SW480 (cell line): ENCODE measurements around the gene FTO.

Experiments used
- DNase-seq: peaks from one replicate; pipeline ENCODE4 v3.0.0-alpha.2; 2016; ENCODE audit warnings: low spot score

The FTO gene

DNA sequence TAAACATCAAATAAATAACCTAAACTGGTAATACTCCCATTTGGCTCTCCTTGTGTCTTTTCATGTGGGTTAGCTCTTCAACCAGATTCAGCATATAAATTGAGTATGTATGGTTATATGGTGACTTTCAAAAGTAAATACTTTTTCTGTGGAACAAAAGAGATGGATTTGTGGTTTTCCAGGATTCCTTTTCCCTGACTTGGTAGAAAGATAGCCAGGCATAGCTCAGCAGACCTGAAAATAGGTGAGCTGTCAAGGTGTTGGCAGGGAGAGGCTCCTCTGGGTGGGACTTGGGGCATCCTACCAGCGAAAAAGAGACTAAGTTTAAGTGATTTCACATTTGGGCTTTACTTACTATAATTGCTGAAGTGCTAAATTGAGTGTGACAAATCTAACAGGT, 80.3 kb downstream of the FTO start:
- DNase-seq = peak; percentile 69

DNA sequence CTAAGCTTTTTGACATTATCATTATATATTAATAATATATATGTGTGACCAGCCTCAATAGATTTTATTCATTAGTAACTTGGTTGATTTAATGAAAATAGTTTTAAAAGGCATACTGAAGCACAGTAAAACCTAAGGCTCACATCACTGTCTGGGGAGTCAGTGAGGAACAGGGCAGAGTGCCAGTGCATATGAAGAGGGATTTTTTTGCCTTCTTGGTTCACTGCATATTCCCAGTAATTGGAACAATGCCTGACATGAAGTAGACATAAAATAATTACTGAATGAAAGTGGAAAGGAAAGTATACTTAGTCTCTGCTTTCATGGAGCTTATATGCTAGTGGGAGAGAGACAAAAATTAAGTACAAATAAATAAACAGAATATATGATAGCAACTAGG, 81.1 kb downstream of the FTO start:
- DNase-seq = no peak

DNA sequence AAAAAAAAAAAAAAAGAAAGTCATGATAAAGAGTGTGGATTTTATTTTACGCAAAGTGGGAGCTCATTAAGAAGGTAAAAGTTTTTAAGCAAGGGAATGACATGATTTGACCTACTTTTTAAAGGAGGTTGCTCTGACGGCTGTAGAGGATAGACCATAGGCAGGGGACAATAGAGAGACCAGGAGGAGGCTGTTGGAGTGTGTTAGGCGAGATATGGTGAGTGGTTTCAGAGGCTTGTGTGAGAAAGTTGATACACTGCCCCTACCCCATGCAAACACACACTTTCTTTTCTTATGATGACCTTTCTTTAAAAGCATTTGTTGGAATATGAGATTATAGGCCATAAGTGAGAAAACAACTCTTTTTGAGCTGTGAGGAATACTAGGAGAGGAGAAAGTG, 82.0 kb downstream of the FTO start:
- DNase-seq = no peak

DNA sequence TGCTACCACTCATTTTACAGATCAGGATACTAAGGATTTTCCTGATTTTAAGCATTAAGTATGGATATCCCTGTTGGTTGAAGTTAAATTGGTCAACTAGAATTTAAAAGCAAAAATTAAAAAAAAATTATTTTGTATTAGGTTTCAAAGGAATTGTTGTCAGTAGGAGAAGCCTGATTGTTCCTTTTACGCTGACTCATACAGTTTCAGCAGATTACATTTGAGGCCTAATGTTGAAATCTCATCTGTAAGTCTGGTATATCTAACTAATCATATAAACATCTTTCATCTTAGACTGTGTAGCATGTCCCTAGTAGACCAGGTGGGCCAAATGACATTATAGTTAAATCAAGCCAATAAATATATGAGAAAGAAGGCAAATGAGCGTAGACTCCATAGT, 83.5 kb downstream of the FTO start:
- no peak for DNase-seq

DNA sequence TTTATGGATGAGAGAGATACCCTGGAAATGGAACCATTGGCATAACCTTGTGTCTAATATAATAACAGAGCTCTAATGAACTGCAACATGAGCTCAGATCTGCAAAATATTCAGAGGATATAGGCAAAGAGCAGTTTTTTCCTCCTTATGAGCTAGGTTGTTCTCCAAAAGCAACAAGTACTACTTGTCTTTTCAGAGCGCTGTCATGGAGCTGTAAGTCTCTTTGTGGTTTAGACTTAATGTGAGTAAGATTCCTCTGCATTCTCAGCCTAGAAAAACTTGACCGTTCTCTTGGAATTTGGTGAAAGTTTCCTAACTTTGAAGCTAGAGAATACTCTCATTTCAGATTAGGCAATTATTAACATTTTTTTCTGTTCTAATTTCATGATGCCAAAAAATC, 85.2 kb downstream of the FTO start:
- DNase-seq = no peak

DNA sequence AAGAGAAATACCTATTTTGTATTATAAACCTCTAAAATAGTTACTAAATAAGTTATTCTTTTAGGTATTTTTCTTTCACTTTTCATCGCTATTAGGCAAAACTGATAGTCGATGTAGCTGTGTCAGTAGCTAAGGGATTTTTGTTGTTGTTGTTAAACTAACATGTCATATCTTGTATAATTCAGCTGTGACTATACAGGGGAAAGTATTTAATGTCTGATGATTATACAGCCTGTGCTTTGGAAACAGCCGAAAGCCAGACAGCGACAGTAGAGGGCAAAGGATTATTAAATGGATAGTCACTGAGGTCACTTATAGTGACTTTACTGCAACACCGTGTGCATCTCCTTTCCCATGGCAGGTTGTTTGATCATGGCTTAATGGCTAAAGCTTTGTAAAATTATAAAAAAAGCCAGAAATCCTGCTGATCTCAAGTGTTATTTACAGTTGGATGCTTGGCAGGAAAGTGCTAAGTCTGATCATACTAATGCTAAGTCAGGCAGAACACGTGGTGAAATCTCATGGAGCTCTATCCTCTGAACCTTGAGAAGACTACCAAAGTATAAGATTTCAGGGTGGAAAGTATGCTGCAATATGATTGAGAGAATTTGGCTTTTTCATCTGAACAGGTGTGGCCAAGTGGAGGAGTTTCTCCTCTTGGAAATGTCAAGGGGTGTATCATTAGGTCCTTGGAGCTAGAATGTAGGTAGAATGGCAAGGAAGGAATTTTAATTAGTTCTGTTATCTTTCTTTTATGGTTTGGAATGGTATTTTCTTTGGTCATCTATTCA, 88.4 kb downstream of the FTO start:
- DNase-seq = no peak

DNA sequence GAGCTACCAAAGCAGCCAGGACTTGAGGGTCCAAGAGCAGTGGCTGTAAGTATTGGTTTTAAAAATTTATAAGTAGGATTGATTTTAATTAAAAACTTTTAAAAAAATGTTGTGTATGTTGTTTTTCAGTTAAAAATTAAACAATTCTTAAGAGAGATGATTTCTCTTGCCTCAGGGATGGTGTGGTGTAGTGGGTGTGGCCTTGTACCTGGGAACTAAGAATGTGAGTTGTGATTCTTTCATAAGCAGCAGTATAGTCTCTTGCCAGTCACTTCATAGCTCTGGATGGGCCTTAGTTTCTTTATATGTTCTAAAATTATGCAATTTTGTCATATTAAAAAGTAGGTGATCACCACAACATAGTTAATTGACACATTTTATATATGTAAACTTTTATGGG, 99.5 kb downstream of the FTO start:
- DNase-seq = no peak

DNA sequence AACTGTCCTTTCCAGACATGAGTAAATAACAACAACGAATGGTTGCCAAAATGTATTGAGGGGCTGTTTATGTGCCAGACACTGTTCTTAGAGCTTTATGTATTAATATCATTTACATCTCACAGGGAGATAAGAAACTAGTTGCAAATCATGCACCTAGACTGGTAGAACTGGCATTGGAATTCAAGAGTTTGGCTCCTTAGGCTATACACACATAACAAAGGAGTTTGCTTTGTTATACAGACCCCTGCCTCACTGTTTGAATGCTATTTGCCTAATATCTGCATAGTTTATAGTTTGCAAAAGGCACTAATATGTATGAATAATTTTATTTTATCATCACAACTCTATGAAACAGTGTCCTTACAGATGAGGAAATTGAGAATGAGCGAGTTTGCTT, 100.0 kb downstream of the FTO start:
- no peak for DNase-seq

DNA sequence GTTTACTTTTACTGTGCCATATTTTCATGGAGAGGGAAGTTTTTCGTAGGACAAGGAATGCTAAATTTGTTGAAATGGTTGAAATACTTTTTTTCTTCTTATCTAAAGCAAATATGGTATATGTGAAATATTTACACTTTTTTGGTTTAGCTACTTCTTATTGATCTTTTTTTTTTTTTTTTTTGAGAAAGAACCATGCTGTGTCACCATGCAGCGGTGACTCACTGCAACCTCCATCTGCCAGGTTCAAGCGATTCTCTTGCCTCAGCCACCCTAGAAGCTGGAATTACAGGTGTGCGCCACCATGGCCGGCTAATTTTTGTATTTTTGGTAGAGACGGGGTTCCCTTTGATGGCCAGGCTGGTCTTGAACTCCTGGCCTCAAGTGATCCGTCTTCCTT, 100.5 kb downstream of the FTO start:
- no peak for DNase-seq

DNA sequence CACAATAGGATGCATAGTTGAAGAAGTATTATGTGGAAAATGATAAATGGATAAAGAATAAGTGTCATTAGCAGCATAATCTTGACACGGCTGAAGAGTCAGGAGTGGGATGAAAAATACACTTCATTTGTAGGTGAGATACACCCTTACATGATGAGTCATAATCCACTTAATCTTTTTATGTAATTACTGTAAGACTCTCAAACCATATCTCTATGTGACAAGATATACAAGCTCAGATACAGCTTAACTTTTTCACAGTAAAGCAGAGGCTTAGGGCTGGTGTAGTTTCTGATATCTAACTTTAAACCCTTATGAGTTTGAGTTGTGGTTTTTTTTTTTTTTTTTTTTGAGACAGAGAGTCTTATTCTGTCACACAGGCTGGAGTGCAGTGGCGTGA, 101.2 kb downstream of the FTO start:
- DNase-seq = no peak

DNA sequence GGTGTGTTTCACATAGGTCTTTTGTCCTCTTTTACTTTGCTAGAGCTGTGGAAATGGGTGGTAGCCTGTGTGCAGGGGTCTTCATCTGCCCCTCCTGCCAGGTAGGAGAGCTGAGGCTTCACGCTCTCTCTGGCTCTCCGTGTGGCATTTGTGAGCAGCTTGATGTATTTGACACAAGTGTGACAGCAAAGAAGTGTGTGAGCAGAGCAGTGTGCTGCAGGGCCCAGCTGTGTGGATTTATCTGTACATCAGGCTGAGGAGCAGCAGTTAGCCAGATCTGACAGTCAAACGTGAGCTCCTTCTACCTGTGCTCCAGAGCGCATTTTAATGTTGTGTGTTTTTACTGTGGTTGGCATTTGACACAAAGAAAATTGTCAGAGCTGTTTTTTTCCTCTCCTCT, 101.8 kb downstream of the FTO start:
- no peak for DNase-seq

DNA sequence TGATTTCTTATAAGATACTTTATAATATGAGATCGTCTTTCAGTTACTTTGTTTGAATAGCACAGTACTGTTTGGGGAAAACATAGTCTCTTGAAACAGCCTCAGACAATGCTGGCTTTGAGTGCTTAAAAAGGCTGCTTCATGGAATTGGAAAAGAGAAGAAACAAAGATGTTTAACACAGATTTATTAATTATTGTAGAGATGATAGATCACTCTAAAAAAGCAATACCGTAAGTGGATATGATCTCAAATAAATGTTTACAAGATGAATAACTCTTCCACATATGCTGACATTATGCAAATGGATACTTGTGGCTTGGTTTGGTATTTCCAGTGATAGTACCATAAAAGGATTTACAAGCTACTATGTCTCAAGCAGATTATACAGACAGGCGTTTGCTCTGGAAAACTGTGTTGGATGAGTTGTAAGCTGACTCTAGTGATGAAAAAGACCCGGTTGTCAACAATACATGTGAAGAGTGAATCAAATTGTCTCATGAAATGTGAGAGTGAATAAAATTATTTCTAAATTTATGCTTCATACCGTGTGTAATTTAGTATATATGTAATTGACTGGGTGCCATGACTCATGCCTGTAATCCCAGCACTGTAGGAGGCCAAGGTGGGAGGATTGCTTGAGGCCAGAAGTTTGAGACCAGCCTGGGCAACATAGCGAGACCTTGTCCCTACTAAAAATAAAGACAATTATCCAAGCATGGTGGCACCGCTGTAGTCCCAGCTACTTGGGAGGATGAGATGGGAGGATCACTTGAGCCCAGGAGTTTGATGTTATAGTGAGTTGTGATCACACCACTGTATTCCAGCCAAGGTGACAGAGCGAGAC, 105.4 kb downstream of the FTO start:
- no peak for DNase-seq

DNA sequence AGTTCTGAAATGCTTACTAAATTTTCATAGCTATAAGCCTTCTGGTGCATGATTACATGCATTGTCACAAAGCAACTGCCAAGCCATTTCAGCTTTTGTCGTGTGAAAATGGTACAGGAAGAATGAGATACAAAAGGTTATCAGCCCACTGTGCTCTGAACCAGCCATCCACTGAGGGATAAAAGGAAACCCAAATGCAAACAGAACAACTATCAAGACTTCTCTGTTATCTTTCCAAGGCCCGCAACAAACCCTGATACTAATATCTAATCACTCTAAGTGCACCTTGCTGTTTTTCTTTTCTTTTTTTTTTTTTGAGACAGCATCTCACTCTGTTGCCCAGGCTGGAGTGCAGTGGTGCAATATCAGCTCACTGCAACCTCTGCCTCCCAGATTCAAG, 109.0 kb downstream of the FTO start:
- no peak for DNase-seq

DNA sequence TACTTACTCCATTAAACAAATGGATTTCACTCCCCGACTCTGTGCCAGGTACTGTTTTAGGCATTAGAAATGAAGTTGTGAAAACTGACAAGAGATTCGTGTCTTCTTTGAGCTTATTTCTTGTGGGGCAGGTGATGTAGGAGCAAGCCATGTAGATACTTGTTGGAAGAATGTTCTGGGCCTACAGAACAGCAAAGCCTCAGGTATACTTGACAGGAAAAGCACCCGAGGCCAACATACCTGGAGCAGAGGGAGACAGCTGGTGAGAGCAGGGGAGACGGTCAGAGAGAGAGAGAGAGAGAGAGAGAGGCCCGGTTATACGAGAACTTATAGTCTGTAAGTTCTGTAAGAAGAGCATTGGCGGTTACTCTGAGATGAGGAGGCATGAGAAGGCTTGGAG, 110.8 kb downstream of the FTO start:
- DNase-seq = no peak

DNA sequence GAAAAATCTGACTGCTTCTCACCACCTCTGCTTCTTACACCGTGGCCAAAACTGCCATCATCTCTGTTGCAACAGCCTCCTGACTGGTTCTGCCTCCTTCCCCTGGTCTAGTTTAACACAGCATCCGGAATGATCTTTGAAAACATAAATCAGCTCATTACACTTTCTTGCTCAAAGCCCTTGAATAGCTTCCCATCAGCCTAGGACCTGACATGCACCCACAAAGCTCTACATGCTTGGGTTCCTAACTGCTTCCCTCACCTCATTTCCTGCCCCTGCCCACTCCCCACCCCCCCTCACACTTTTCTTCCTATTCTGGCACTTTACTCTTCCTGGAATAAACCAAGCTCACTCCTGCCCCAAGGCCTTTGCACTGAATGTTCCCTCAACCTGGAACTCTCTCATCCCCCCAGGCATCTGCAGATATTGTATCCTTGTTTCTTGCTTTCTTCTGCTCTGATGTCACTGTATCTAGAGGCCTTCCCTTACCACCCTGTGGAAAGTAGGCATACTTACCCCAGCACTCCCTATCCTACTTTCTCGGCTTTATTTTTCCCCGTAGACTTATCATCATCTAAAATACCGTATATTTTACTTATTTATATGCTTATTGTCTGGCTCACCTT, 112.4 kb downstream of the FTO start:
- no peak for DNase-seq

DNA sequence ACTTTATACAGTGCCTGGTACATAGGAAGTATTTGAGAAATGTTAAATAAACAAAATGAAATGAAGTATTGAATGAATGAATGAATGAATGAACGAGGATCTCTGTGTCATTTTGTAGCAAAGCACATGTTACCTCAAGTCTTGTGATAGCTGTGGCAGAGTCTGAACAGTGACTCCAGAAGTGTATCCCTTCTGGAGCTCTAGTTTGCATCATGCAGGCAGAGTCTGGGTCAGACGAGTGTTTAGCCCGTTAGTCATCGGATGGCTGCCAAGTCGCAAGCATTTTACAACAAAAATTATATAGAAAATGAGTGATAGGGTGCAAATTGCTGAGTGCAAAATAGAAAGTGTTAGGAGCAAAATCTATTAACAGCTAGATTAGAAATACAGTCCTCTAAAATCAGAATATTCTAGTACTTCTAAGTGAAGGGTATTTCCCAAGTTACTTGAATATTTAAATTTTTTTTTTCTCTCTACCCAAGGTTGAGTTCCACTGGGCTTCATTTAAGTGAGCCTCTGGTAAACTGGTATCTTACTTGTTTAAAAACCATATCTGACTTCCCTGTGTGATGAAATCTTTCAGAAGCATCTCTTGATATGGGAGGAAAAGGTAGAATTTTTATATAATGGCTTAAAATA, 113.3 kb downstream of the FTO start:
- no peak for DNase-seq

DNA sequence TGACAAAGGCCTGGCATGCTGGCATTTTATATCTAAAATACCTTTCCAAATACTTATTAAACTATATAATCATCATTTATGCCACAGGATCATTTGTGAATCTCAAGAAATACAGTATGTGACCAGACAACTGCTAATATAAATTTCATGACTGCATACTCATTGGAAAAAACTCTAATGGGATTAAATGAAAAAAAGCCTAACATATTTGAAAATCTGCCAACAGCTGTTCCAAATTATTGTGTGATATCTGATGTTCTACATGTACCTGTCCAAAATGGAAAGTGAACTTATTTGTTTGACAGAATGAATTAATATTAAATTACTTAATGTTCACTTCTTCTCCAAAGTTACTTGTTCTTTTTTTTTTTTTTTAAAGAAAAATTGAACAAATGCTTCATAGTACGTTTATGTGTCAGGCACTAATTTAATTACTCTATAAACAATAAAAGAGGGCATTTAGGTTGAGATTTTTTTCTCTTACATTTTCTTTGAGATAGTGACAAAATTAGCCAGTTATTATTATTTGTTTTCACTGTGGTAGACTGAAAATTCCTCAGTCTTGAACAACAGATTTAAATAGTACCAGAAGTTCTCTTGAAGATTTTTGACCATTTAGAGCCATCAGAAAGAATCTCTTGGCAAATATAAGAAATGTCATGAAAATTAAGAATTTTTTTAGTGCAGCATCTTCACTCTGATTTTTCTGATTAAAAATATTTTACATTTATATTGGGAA, 114.0 kb downstream of the FTO start:
- DNase-seq = no peak

DNA sequence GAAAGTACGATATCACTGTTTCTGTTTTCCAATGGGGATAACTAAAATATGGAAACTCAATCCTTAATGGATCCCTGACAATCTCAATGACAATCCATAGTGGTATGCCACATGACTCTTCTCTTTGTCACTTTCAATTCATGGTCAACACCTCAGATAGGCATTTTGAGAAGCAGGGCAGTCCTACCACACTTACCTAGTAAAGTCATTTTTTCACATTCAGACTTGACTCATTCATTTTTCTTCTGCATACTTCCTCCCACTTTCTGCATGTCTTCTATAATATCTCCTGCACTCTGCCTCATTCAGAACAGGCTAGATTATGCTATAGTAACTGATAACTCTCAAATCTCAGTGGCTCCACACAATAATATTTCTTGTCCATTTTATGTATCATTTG, 117.5 kb downstream of the FTO start:
- DNase-seq = no peak

DNA sequence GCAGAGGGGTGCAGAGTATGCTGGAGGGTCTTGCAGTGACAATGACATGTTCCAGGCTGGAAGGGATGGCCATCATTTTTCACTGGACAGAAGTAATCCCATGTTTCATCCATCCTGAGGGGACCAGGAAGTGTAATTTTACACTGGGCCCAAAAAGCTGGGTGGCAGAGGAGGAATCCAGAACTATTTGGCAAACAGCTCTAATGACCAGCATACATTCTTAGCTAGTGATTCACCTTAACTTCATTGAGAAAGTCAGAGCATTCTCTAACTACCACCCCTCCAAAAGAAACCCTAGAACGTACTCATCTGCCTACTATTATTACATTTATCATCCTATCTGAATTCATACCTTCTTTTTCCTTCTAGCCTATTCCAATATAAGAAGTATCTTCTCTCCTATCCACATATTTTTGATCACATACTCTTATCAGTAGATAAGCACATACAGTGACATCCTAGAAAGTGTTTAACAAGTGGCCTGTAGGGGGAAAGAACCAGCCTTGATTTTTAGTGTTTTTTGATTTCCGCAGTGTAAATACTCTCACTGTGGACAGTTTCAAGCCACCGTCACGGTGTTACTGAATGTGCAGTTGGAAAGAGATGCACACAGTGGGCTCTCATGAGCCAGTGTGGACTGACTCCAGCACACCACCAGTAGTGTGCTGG, 118.1 kb downstream of the FTO start:
- DNase-seq = peak; percentile 18

DNA sequence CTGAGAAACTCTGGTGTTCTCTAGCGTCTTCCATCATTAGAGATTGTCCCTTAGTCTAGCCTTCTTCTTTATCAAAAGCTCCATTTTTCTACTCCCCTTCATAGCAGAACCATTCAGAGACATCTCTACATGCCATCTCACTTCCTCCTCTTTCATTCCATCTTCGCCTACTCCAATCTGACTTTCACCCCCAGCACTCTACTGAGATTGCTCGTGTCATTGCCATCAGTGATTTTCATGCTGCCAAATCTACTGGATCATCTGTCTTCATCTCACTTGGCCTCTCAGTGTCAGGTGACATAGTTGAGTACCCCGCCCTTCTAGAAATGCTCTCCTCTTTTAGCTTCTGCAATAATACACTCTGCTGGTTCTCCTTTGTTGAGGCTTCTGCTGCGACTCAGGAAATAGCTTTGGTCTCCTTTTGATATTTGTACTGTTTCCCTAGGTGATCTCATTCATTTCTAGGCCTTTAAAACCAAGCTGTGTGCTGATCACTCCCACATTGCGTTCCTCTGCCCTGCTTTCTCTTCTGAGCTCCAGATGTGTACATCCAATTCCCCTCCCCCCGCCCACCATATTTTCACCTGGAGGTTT, 119.1 kb downstream of the FTO start:
- no peak for DNase-seq

DNA sequence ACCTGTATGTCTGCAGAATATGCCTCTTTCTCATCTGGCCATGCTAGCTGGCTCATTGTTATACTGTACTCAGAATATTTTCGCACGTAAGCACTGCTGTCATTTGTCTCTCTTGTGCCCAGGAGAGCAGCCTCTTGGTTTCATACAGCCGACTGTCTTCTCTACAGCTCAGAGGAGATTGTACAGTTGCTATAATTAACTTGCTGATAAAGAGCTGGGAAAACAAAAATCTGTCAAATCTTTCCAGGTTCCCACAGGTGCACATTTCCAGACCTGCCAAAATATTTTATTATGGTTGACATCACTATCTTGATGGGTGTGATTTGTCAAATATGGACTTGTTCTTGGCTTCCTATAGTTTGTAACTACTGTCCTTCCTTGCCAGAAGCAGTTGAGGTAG, 122.7 kb downstream of the FTO start:
- DNase-seq = no peak
